GM10847 (cell line): ENCODE results near the gene SLC30A2.

Experiments
- POLR2A ChIP-seq: IDR thresholded peaks from 2 replicates; pipeline ENCODE4 v1.6.1; 2011; ENCODE audit not compliant: insufficient read length; ENCODE audit errors: extremely low read depth

The SLC30A2 gene

GRCh38 chr1:26077524-26077923 is 31.6 kb upstream of the SLC30A2 start:
- TF ChIP-seq POLR2A, result no peak

GRCh38 chr1:26075421-26076144 is 29.7 kb upstream of the SLC30A2 start:
- no peak for TF ChIP-seq POLR2A

GRCh38 chr1:26072305-26072704 is 26.4 kb upstream of the SLC30A2 start:
- no peak for TF ChIP-seq POLR2A

- TF ChIP-seq POLR2A, result no peak
Observed at GRCh38 chr1:26070963-26071342, 25.0 kb upstream of the SLC30A2 start.

- TF ChIP-seq POLR2A, result no peak
Observed at GRCh38 chr1:26070296-26070962, 24.5 kb upstream of the SLC30A2 start.

GRCh38 chr1:26069941-26070295 is 24.0 kb upstream of the SLC30A2 start:
- TF ChIP-seq POLR2A, result no peak

- no peak for TF ChIP-seq POLR2A
Observed at GRCh38 chr1:26067432-26067911, 21.6 kb upstream of the SLC30A2 start, which contains the start of gene TRIM63. Gene TRIM63, minus strand, starts transcription at chr1:26067630. Its CDS starts 136 bp downstream, at chr1:26067494.

- no peak for TF ChIP-seq POLR2A
Observed at GRCh38 chr1:26066857-26067256, 20.9 kb upstream of the SLC30A2 start.

- no peak for TF ChIP-seq POLR2A
Observed at GRCh38 chr1:26066160-26066559, 20.2 kb upstream of the SLC30A2 start.

GRCh38 chr1:26064553-26064952 is 18.6 kb upstream of the SLC30A2 start:
- no peak for TF ChIP-seq POLR2A

GRCh38 chr1:26060832-26061574 is 15.1 kb upstream of the SLC30A2 start:
- TF ChIP-seq POLR2A, result no peak

- TF ChIP-seq POLR2A, result no peak
Observed at GRCh38 chr1:26059906-26060305, 14.0 kb upstream of the SLC30A2 start.

GRCh38 chr1:26058052-26058595 is 12.2 kb upstream of the SLC30A2 start:
- TF ChIP-seq POLR2A, result no peak

- no peak for TF ChIP-seq POLR2A
Observed at GRCh38 chr1:26057189-26057588, 11.3 kb upstream of the SLC30A2 start.

- no peak for TF ChIP-seq POLR2A
Observed at GRCh38 chr1:26055041-26055440, 9.1 kb upstream of the SLC30A2 start.
